Vagina (tissue), 2 donors: ENCODE data around the gene C2CD2L. TPM values are rescaled to one million over a fixed set of nuclear protein-coding genes. Genes with fewer than 3 reads are reported as not detected.
A peak's percentile ranks its signal among the peaks of the same experiment; 100 is the strongest.

ENCODE experiments used
- DNase-seq, 2 donors: peaks; one replicate each; pipeline ENCODE4 v3.0.0-alpha.2; 2017; ENCODE audit errors: extremely low spot score in 2 of 2
- H3K27ac ChIP-seq: fragments of 200-600 bp; sonication (generic); one replicate; pipeline ENCODE4 v1.5.1; 2019
- H3K27me3 ChIP-seq: fragments of 200-600 bp; sonication (generic); one replicate; pipeline ENCODE4 v1.5.1; 2019
- H3K36me3 ChIP-seq, 2 donors: fragments of 200-600 bp; sonication (generic); one replicate each; pipeline ENCODE4 v1.5.1; 2017 to 2019
- H3K4me1 ChIP-seq: fragments of 200-600 bp; sonication (generic); one replicate; pipeline ENCODE4 v1.5.1; 2019
- H3K4me3 ChIP-seq, 2 donors: fragments of 200-600 bp; sonication (generic); 1 replicate in 1 of 2; 2 replicates in 1 of 2; pipeline ENCODE4 v1.5.1; 2016 to 2019
- H3K9me3 ChIP-seq: fragments of 200-600 bp; sonication (generic); one replicate; pipeline ENCODE4 v1.5.1; 2019
- POLR2A ChIP-seq, 2 donors: fragments of 450-650 bp; IDR thresholded peaks; one replicate each; pipeline ENCODE4 v1.6.1; 2017; ENCODE audit warnings: antibody characterized with exemption in 2 of 2, mild to moderate bottlenecking in 2 of 2, moderate library complexity in 2 of 2
- POLR2AphosphoS5 ChIP-seq, 2 donors: sonication (generic); formaldehyde crosslinking; IDR thresholded peaks; one replicate each; pipeline ENCODE4 v1.9.0; 2017; ENCODE audit warnings: antibody characterized with exemption in 2 of 2, mild to moderate bottlenecking in 2 of 2, low read depth in 1 of 2; ENCODE audit not compliant: insufficient read depth in 1 of 2
- intact Hi-C: fragments of 100-400 bp; cut with DNase I; formaldehyde crosslinking; loops from one replicate; pipeline ENCODE4 v1.15.1; 2023
- total RNA-seq: library from RNA; depleted of rRNA; stranded (reverse); fragments of >200 nt; gene quantifications from one replicate; pipeline ENCODE4 v1.2.3, GENCODE V29; 2016
- TF ChIP-seq, protein P1 (sequence below), 3 experiments: fragments of 450-650 bp in 2 of 3; fragments of 200-600 bp in 1 of 3; sonication (generic) in 1 of 3; IDR thresholded peaks; one replicate each; pipeline ENCODE4 v1.5.1; 2017 to 2019; ENCODE audit warnings: antibody characterized with exemption in 3 of 3, mild to moderate bottlenecking in 2 of 3, moderate library complexity in 2 of 3

Gene C2CD2L
- total RNA-seq, 1 donor from 2014 or later, result 7.1 TPM

DNA sequence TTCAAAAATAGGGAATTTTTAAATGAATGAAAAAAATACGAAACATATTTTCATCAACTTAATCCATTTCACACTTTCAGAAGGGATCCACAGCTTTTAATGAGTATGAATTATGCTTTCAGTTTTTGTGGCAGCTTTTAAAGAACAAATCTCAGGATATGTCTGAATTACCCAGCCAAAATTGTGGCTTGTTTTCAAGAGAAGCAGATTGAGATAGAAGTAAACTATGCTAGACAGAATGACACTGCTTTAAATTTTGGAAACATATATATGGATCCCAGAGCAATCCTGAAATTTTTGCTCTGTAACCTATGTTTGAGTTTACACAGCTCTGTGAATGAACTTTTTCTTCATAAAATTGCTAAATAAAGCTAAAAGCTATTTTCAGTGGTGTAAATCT, 11.8 kb downstream of the C2CD2L start:
- Histone ChIP-seq H3K36me3 (peaks cover 0 to 13% of the 10 kb centered on the region in 2 donors), H3K27ac (no peak overlapping the region), H3K27me3 (no peaks in the 10 kb centered on the region), H3K9me3 (no peaks in the 10 kb centered on the region), H3K4me3 (no peak overlapping the region), H3K4me1 (peaks cover 24% of the 10 kb centered on the region)
- TF ChIP-seq POLR2AphosphoS5 (IDR thresholded peaks at IDR 0.05; ENCODE audit: insufficient read depth in 1 of 2, low read depth in 1 of 2), result no peak
- TF ChIP-seq POLR2A (IDR thresholded peaks at IDR 0.05), result no peak
- intact Hi-C loops, result no loop called here
- no peak for DNase-seq

DNA sequence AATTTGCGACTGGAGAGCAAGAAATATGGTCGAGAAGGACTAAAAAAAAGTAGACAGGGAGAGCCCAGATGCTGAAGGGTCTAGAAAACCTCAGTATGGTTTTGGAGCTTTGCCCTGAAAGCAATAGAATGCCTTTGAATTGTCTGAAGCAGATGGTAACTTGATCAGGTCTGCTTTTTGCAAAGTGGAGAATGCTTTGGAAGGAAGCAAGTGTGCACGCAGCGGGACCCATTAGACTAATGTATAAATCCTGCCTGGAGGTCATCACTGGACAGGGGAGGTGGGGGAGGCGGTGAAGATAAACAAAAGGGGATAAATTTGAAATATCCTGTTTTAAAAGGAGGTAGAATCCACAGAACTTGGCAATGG, 13.5 kb downstream of the C2CD2L start:
- Histone ChIP-seq H3K36me3 (peaks cover 0 to 14% of the 10 kb centered on the region in 2 donors), H3K4me3 (peak overlapping the region; percentile 78 to 94), H3K27ac (peak overlapping the region; percentile 76), H3K4me1 (peaks cover 24% of the 10 kb centered on the region), H3K27me3 (no peaks in the 10 kb centered on the region), H3K9me3 (no peaks in the 10 kb centered on the region)
- no peak for DNase-seq
- intact Hi-C loops, result no loop called here
- TF ChIP-seq POLR2AphosphoS5 (IDR thresholded peaks at IDR 0.05; ENCODE audit: insufficient read depth in 1 of 2, low read depth in 1 of 2) (no peak), POLR2A (IDR thresholded peaks at IDR 0.05) (no peak)
- TF ChIP-seq, protein P1, sequence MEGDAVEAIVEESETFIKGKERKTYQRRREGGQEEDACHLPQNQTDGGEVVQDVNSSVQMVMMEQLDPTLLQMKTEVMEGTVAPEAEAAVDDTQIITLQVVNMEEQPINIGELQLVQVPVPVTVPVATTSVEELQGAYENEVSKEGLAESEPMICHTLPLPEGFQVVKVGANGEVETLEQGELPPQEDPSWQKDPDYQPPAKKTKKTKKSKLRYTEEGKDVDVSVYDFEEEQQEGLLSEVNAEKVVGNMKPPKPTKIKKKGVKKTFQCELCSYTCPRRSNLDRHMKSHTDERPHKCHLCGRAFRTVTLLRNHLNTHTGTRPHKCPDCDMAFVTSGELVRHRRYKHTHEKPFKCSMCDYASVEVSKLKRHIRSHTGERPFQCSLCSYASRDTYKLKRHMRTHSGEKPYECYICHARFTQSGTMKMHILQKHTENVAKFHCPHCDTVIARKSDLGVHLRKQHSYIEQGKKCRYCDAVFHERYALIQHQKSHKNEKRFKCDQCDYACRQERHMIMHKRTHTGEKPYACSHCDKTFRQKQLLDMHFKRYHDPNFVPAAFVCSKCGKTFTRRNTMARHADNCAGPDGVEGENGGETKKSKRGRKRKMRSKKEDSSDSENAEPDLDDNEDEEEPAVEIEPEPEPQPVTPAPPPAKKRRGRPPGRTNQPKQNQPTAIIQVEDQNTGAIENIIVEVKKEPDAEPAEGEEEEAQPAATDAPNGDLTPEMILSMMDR (IDR thresholded peaks at IDR 0.05), result no peak

DNA sequence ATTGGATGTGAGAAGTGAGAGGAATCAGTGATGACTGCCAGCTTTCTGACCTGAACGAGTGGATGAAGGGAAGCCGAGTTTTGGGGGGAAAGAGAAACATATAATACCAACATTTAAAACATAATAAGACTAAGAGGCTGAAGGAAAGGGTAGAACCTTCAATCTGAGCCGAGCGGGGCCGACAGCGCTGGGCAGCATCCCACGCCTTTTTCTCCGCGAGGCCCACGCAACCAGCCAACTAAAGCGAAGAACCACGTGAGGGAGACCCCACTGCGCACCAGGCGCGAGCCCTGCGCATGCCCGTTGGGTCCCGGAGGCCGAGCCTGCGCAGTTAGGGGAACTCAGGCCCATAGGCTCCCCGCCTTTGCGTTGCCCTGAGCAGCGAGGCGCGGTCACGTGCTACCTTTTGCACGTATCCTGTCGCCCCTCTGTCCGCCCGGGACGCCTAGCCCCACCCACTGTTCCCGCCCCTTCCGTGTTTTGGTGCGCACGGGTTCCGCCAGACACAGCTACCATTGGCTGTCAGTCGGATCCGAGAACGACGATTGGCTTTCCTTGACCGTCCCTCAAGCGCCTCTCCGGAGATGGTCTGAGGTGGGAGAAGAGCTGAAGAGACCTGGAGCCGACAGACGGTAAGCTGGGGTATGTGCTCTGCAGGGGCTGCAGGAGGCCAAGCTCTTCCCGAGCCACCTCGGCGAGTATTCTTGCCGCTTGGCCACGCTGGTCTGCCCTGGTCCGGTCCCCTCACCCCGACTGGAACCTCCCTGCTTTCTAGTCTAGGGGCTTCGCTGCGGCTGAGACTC, 14.1 kb downstream of the C2CD2L start, which contains the start of gene HINFP:
Gene HINFP (plus strand): TSS at position 573 of the 803 bp plus-strand sequence. CDS start 5,365 bp downstream, outside the sequence.
- Histone ChIP-seq H3K4me3 (peak within 1 kb of the TSS; percentile 78 to 94), H3K36me3 (peaks cover 0 to 14% of the 10 kb centered on the region in 2 donors), H3K27ac (peak within 1 kb of the TSS; percentile 76), H3K4me1 (peaks cover 24% of the 10 kb centered on the region), H3K9me3 (no peaks in the 10 kb centered on the region), H3K27me3 (no peaks in the 10 kb centered on the region)
- TF ChIP-seq, protein P1 (IDR thresholded peaks at IDR 0.05), result peak in 1 of 3 experiments; percentile 28
- TF ChIP-seq POLR2A (IDR thresholded peaks at IDR 0.05) (peak in 1 of 2 donors; percentile 71), POLR2AphosphoS5 (IDR thresholded peaks at IDR 0.05; ENCODE audit: insufficient read depth in 1 of 2, low read depth in 1 of 2) (peak; percentile 94 to 97)
- peak; percentile 99 for DNase-seq
- intact Hi-C loops, result no loop called here

DNA sequence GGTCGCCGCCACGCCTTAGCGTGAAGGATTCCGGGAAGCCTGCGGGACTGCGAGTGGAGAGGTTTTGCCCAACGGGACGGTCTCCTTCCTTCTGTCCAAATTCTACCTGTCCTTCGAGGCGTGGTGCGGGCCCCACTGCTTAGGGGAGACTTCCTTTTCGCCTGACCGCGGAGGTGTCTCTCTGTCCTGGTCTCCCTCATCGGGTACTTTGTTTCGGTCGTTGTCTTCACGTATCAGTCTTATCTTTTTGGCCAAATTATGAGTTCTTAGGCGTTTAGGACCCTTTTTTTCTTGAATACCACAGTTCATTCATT, 14.6 kb downstream of the C2CD2L start:
- Histone ChIP-seq H3K4me1 (peaks cover 24% of the 10 kb centered on the region), H3K27ac (peak overlapping the region; percentile 72), H3K9me3 (no peaks in the 10 kb centered on the region), H3K4me3 (peak overlapping the region; percentile 78 to 94), H3K36me3 (peaks cover 0 to 14% of the 10 kb centered on the region in 2 donors), H3K27me3 (no peaks in the 10 kb centered on the region)
- DNase-seq, result no peak
- no peak for TF ChIP-seq POLR2AphosphoS5 (IDR thresholded peaks at IDR 0.05; ENCODE audit: insufficient read depth in 1 of 2, low read depth in 1 of 2)
- TF ChIP-seq, protein P1 (IDR thresholded peaks at IDR 0.05), result no peak
- intact Hi-C loops, result no loop called here

DNA sequence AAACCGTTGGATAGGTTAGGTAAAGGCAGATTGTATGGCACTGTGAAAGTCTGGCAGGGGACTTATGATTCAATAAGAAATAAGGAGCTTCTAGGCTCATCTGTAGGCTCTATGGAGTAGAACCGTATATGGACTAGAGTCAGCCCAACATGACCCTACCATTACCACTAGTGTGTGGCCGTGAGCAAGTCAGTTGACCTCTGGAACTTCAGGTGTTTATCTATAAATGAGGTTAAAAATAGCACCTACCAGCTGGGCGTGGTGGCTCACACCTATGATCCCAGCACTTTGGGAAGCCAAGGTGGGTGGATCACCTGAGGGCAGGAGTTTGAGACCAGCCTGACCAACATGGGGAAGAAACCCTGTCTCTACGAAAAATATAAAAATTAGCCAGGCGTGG, 18.7 kb downstream of the C2CD2L start:
- intact Hi-C loops, result no loop called here
- no peak overlapping the region for H3K4me3 ChIP-seq
- peaks cover 0 to 32% of the 10 kb centered on the region in 2 donors for H3K36me3 ChIP-seq

More for the DNA sequence above, 18.7 kb downstream of the C2CD2L start:
- Histone ChIP-seq H3K4me1 (peaks cover 18% of the 10 kb centered on the region), H3K27ac (no peak overlapping the region), H3K27me3 (no peaks in the 10 kb centered on the region), H3K9me3 (no peaks in the 10 kb centered on the region)
- no peak for TF ChIP-seq POLR2AphosphoS5 (IDR thresholded peaks at IDR 0.05; ENCODE audit: insufficient read depth in 1 of 2, low read depth in 1 of 2)
- TF ChIP-seq, protein P1 (IDR thresholded peaks at IDR 0.05), result no peak
- no peak for TF ChIP-seq POLR2A (IDR thresholded peaks at IDR 0.05)
- DNase-seq, result no peak
